Uterus (tissue), 4 donors: ENCODE data around the gene PHAF1. TPM values are rescaled to one million over a fixed set of nuclear protein-coding genes. Genes with fewer than 3 reads are reported as not detected.

Source experiments
- DNase-seq, 2 donors: peaks; one replicate each; pipeline ENCODE4 v3.0.0-alpha.2; 2019 to 2020
- H3K27ac ChIP-seq, 2 donors: fragments of 200-600 bp; sonication (generic); 1 replicate in 1 of 2; 2 replicates in 1 of 2; pipeline ENCODE4 v1.5.1; 2016 to 2018
- H3K27me3 ChIP-seq, 2 donors: fragments of 200-600 bp; sonication (generic); one replicate each; pipeline ENCODE4 v1.5.1; 2018 to 2019; ENCODE audit warnings: control low read depth in 1 of 2
- H3K36me3 ChIP-seq, 2 donors: fragments of 200-600 bp; sonication (generic); one replicate each; pipeline ENCODE4 v1.5.1; 2019; ENCODE audit warnings: control low read depth in 1 of 2
- H3K4me1 ChIP-seq, 2 donors: fragments of 200-600 bp; sonication (generic); one replicate each; pipeline ENCODE4 v1.5.1; 2018 to 2019; ENCODE audit warnings: control low read depth in 1 of 2
- H3K4me3 ChIP-seq, 2 donors: fragments of 200-600 bp; sonication (generic); 1 replicate in 1 of 2; 2 replicates in 1 of 2; pipeline ENCODE4 v1.5.1; 2018 to 2019; ENCODE audit warnings: mild to moderate bottlenecking in 1 of 2
- H3K9me3 ChIP-seq, 2 donors: fragments of 200-600 bp; sonication (generic); one replicate each; pipeline ENCODE4 v1.5.1; 2019; ENCODE audit warnings: control low read depth in 1 of 2
- POLR2A ChIP-seq, 2 donors: fragments of 450-650 bp; IDR thresholded peaks; one replicate each; pipeline ENCODE4 v1.6.1; 2016; ENCODE audit warnings: antibody characterized with exemption in 2 of 2, mild to moderate bottlenecking in 1 of 2, moderate library complexity in 1 of 2
- intact Hi-C: fragments of 100-400 bp; cut with DNase I; formaldehyde crosslinking; loops from one replicate; pipeline ENCODE4 v1.15.1; 2023; ENCODE audit warnings: low total_unique reads
- total RNA-seq, 4 donors: library from RNA; depleted of rRNA in 3 of 4; stranded (reverse); fragments of >200 nt in 3 of 4; gene quantifications; one replicate each; pipeline versions ENCODE4 v1.1.0 to v1.2.4, GENCODE V29; 2014 to 2023
- TF ChIP-seq, protein P1 (sequence below), 4 experiments: fragments of 200-600 bp in 2 of 4; fragments of 450-650 bp in 2 of 4; sonication (generic) in 2 of 4; IDR thresholded peaks; one replicate each; pipeline ENCODE4 v1.5.1; 2016 to 2019; ENCODE audit warnings: antibody characterized with exemption in 4 of 4, mild to moderate bottlenecking in 2 of 4, moderate library complexity in 1 of 4
- donor health status: DM: yes; HTN: yes; CAD: no.

Gene PHAF1
- total RNA-seq, 4 donors from 2014 or later = 12.3 to 27.1 (median 21.1) TPM

DNA sequence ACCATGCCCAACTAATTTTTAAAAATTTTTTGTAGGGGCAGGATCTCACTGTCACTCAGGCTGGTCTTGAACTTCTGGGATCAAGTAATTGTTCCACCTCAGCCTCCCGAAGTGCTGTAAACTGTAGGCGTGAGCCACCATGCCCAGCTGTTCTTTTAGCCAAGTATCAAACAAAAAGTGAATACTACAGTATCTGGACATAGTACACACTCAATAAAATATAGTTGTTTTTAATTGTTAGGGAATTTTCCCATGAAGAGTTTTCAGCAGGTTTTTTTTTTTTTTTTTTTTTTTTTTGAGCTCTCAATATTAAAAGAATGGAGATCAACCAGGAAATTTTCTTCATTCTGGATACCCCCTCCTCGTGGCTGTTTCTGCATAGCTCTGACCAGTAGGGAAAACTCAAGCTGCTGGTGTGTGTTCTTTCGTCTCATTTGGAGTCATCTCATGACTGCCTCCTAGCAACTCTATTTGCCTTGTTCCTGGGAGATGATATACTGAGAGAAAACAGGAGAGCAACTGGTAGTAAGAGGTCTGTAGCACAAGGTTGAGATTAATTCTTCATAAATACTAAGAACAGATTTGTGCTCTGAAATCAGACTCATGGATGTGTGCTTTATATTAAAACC is 16.5 kb upstream of the PHAF1 start:
- TF ChIP-seq, protein P1, sequence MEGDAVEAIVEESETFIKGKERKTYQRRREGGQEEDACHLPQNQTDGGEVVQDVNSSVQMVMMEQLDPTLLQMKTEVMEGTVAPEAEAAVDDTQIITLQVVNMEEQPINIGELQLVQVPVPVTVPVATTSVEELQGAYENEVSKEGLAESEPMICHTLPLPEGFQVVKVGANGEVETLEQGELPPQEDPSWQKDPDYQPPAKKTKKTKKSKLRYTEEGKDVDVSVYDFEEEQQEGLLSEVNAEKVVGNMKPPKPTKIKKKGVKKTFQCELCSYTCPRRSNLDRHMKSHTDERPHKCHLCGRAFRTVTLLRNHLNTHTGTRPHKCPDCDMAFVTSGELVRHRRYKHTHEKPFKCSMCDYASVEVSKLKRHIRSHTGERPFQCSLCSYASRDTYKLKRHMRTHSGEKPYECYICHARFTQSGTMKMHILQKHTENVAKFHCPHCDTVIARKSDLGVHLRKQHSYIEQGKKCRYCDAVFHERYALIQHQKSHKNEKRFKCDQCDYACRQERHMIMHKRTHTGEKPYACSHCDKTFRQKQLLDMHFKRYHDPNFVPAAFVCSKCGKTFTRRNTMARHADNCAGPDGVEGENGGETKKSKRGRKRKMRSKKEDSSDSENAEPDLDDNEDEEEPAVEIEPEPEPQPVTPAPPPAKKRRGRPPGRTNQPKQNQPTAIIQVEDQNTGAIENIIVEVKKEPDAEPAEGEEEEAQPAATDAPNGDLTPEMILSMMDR (IDR thresholded peaks at IDR 0.05) = no peak
- no peak for TF ChIP-seq POLR2A (IDR thresholded peaks at IDR 0.05)
- Histone ChIP-seq H3K4me3 (no peak overlapping the region), H3K36me3 (no peaks in the 10 kb centered on the region), H3K27ac (no peak overlapping the region), H3K27me3 (no peaks in the 10 kb centered on the region), H3K4me1 (no peaks in the 10 kb centered on the region), H3K9me3 (no peaks in the 10 kb centered on the region)
- intact Hi-C loops = no loop called here
- no peak for DNase-seq

- no peaks in the 10 kb centered on the region for H3K27me3 ChIP-seq
- DNase-seq = no peak
- no peaks in the 10 kb centered on the region for H3K36me3 ChIP-seq
- no peaks in the 10 kb centered on the region for H3K4me1 ChIP-seq
- no peak overlapping the region for H3K27ac ChIP-seq
- H3K4me3 ChIP-seq = no peak overlapping the region
- TF ChIP-seq, protein P1 (IDR thresholded peaks at IDR 0.05) = no peak
- no peak for TF ChIP-seq POLR2A (IDR thresholded peaks at IDR 0.05)
- H3K9me3 ChIP-seq = no peaks in the 10 kb centered on the region
- intact Hi-C loops = no loop called here
Measured at GRCh38 chr16:67098599-67098998, 11.1 kb upstream of the PHAF1 start.

- Histone ChIP-seq H3K9me3 (no peaks in the 10 kb centered on the region), H3K27ac (no peak overlapping the region), H3K4me3 (no peak overlapping the region), H3K36me3 (no peaks in the 10 kb centered on the region), H3K4me1 (no peaks in the 10 kb centered on the region), H3K27me3 (no peaks in the 10 kb centered on the region)
- DNase-seq = no peak
- TF ChIP-seq, protein P1 (IDR thresholded peaks at IDR 0.05) = peak in 2 of 4 experiments; percentile 18 to 34
- no peak for TF ChIP-seq POLR2A (IDR thresholded peaks at IDR 0.05)
- intact Hi-C loops = no loop called here
Measured at GRCh38 chr16:67100569-67101310, 9.0 kb upstream of the PHAF1 start.

DNA sequence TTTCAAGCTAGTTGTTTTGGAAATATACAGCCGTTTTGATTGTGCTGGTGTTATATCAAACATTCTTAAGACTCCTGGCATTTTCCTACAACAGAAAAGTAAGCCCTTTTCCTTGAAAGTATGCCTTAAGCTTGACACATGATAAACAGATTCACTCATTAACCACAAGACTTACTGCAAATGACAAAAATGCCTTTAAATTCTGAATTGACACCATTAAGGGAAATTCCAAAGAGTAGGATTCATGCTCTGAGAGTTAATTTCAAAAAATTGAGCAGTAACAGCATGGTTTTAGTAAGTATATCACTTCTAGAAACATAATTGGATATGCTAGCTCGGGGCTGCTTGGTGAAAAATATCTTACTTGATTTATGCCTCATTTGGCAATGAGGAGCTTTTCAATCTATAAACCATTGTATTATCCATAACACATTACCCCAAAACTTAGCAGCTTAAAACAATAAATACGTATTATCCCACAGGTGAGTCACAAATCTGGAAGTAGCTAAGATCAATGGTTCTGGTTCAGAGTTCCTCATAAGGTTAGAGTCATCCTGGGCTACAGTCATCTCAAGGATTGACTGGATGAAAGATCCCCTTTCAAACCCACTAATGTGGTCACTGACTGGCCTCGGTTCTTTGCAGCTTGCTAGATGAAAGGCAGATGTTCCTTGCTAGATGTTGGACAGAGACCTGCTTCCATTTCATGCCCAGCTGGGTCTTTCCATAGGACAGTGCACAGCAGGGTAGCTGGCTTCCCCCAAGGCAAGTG is 8.2 kb upstream of the PHAF1 start:
- TF ChIP-seq, protein P1 (IDR thresholded peaks at IDR 0.05) = no peak
- TF ChIP-seq POLR2A (IDR thresholded peaks at IDR 0.05) = no peak
- no peaks in the 10 kb centered on the region for H3K9me3 ChIP-seq
- DNase-seq = no peak
- no peak overlapping the region for H3K27ac ChIP-seq
- H3K36me3 ChIP-seq = no peaks in the 10 kb centered on the region
- no peaks in the 10 kb centered on the region for H3K27me3 ChIP-seq
- intact Hi-C loops = no loop called here
- no peaks in the 10 kb centered on the region for H3K4me1 ChIP-seq
- no peak overlapping the region for H3K4me3 ChIP-seq

GRCh38 chr16:67104061-67104460 is 5.7 kb upstream of the PHAF1 start:
- Histone ChIP-seq H3K4me1 (no peaks in the 10 kb centered on the region), H3K4me3 (no peak overlapping the region), H3K36me3 (no peaks in the 10 kb centered on the region), H3K27ac (no peak overlapping the region), H3K9me3 (no peaks in the 10 kb centered on the region), H3K27me3 (no peaks in the 10 kb centered on the region)
- TF ChIP-seq POLR2A (IDR thresholded peaks at IDR 0.05) = no peak
- TF ChIP-seq, protein P1 (IDR thresholded peaks at IDR 0.05) = peak in 2 of 4 experiments; percentile 10 to 26
- no peak for DNase-seq
- intact Hi-C loops = no loop called here
